Spleen (tissue), 7 donors: Measurements from ENCODE around the gene CIT.

Experiments used
- CTCF ChIP-seq, 11 experiments: fragments of 200-600 bp in 7 of 11; fragments of 450-650 bp in 4 of 11; sonication (generic) in 4 of 11; IDR thresholded peaks in 8 of 11; conservative IDR thresholded peaks in 3 of 11; 1 replicate in 7 of 11; 2 replicates in 4 of 11; pipeline versions ENCODE4 v1.4.0 to v1.8.0; 2016 to 2021; ENCODE audit warnings: antibody characterized with exemption in 11 of 11, inconsistent platforms in 4 of 11, mild to moderate bottlenecking in 1 of 11
- POLR2A ChIP-seq, 3 donors: fragments of 450-650 bp; IDR thresholded peaks; one replicate each; pipeline ENCODE4 v1.5.1; 2017; ENCODE audit warnings: antibody characterized with exemption in 3 of 3, mild to moderate bottlenecking in 1 of 3
- POLR2AphosphoS5 ChIP-seq, 3 donors: sonication (generic); formaldehyde crosslinking; IDR thresholded peaks; one replicate each; pipeline ENCODE4 v1.5.1; 2017; ENCODE audit warnings: antibody characterized with exemption in 3 of 3
- donor health status: DM: no; HTN: no; CAD: no; lungs with moderate emphysema.
- donor health status: DM: no; HTN: no; CAD: no.
- donor health status: DM: no; HTN: no; CAD: no.

- TF ChIP-seq CTCF (IDR thresholded peaks at IDR 0.05 in 8 of 11, conservative IDR thresholded peaks at IDR 0.05 in 3 of 11), result no peak
- no peak for TF ChIP-seq POLR2AphosphoS5 (IDR thresholded peaks at IDR 0.05)
- no peak for TF ChIP-seq POLR2A (IDR thresholded peaks at IDR 0.05)
These were observed 73.0 kb downstream of the CIT start for GRCh38 chr12:119804011-119804641.
